ENCODE measurements around the gene DOCK9. TPM values are rescaled to one million over a fixed set of nuclear protein-coding genes. Genes with fewer than 3 reads are reported as not detected.

DOCK9 gene
- total RNA-seq, 1 donor from 2014 or later, result 21.0 TPM

GRCh38 chr13:98782654-98783053 lies 195.2 kb downstream of the DOCK9 start:
- TF ChIP-seq CTCF (IDR thresholded peaks at IDR 0.05; ENCODE audit: unreplicated experiment), result no peak
- H3K4me1 Mint-ChIP-seq, result no peaks in the 10 kb centered on the region

DNA sequence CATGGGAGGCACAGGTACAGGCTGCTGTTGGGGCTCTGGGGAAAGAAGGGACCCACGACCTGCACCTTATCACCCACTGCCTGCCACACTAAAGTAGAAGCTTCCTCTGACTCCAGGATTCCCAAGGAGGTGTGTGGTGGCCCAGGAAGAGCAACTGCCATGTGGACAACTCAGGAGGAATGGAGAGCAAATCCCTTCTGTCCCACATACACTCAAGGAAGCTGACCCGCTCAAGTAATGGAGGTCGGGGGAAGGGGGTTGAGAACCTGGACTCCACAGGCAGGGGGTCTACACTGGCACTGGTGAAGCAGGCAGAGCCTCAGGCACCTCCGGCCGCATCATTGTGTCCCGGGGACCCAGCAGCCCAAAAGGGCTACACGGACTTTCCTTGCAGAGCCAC lies 196.0 kb downstream of the DOCK9 start:
- H3K9me3 Mint-ChIP-seq, result peaks cover 4% of the 10 kb centered on the region
- no peaks in the 10 kb centered on the region for H3K36me3 Mint-ChIP-seq
- H3K4me3 Mint-ChIP-seq, result no peak overlapping the region
- peaks cover 7% of the 10 kb centered on the region for H3K27me3 Mint-ChIP-seq (ENCODE audit: low read depth)
- no peak for DNase-seq (ENCODE audit: low spot score in 2 of 2, unreplicated experiment in 2 of 2)
- no peaks in the 10 kb centered on the region for H3K4me1 Mint-ChIP-seq
- no peak overlapping the region for H3K27ac Mint-ChIP-seq
- TF ChIP-seq CTCF (IDR thresholded peaks at IDR 0.05; ENCODE audit: unreplicated experiment), result no peak

More at GRCh38 chr13:98782654-98783053, 195.2 kb downstream of the DOCK9 start:
- H3K4me3 Mint-ChIP-seq, result no peak overlapping the region
- no peak for DNase-seq (ENCODE audit: low spot score in 2 of 2, unreplicated experiment in 2 of 2)
- no peak overlapping the region for H3K27ac Mint-ChIP-seq
- H3K9me3 Mint-ChIP-seq, result peaks cover 4% of the 10 kb centered on the region
- H3K36me3 Mint-ChIP-seq, result no peaks in the 10 kb centered on the region
- H3K27me3 Mint-ChIP-seq (ENCODE audit: low read depth), result peaks cover 12% of the 10 kb centered on the region

- peaks cover 4% of the 10 kb centered on the region for H3K9me3 Mint-ChIP-seq
- H3K4me1 Mint-ChIP-seq, result no peaks in the 10 kb centered on the region
- no peak for DNase-seq (ENCODE audit: low spot score in 2 of 2, unreplicated experiment in 2 of 2)
- no peaks in the 10 kb centered on the region for H3K36me3 Mint-ChIP-seq
- no peak overlapping the region for H3K4me3 Mint-ChIP-seq
- no peak overlapping the region for H3K27ac Mint-ChIP-seq
- no peak for TF ChIP-seq CTCF (IDR thresholded peaks at IDR 0.05; ENCODE audit: unreplicated experiment)
- H3K27me3 Mint-ChIP-seq (ENCODE audit: low read depth), result peaks cover 2% of the 10 kb centered on the region
Observed at GRCh38 chr13:98781470-98781869, 196.4 kb downstream of the DOCK9 start.

DNA sequence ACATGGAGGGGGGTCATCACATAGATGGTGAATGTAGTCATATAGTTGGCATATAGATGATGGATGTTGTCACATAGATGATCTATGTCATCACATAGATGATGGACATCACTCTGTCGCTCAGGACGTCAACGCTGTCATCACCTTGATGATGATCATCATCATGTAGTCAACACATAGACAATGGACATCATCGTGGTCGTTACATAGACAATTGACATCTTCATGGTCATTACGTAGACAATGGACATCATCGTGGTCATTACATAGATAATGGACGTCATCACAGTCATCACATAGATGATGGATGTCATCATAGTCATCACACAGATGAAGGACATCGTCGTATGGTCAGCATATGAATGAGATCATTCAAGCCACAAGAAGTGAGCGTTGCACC lies 196.8 kb downstream of the DOCK9 start:
- TF ChIP-seq CTCF (IDR thresholded peaks at IDR 0.05; ENCODE audit: unreplicated experiment), result no peak
- DNase-seq (ENCODE audit: low spot score in 2 of 2, unreplicated experiment in 2 of 2), result no peak
- Mint-ChIP-seq H3K4me1 (no peaks in the 10 kb centered on the region), H3K36me3 (no peaks in the 10 kb centered on the region), H3K27ac (no peak overlapping the region), H3K9me3 (peaks cover 4% of the 10 kb centered on the region), H3K4me3 (no peak overlapping the region), H3K27me3 (ENCODE audit: low read depth) (peaks cover 2% of the 10 kb centered on the region)

DNA sequence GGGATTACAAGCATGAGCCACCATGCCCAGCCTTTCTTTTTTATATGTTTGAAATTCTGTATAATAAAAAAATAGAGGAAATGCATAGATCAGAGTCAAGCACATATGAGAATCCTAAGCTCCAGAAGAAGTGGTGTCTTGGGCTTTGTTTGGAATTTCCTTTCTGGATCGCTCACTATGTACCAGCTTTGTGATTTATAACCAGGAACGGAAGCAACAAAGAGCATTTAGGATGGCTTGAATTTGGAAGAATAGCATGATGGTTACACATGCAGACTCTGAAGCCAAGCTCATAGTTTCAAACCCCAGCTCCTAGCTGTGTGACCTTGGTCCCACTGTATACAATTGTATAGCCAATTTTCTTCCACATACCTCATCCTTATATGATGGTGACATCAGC lies 197.4 kb downstream of the DOCK9 start:
- Mint-ChIP-seq H3K4me1 (no peaks in the 10 kb centered on the region), H3K9me3 (peaks cover 4% of the 10 kb centered on the region), H3K36me3 (no peaks in the 10 kb centered on the region), H3K4me3 (no peak overlapping the region), H3K27me3 (ENCODE audit: low read depth) (peaks cover 2% of the 10 kb centered on the region), H3K27ac (no peak overlapping the region)
- no peak for TF ChIP-seq CTCF (IDR thresholded peaks at IDR 0.05; ENCODE audit: unreplicated experiment)
- no peak for DNase-seq (ENCODE audit: low spot score in 2 of 2, unreplicated experiment in 2 of 2)

GRCh38 chr13:98779695-98780094 lies 198.2 kb downstream of the DOCK9 start:
- Mint-ChIP-seq H3K9me3 (peaks cover 4% of the 10 kb centered on the region), H3K4me3 (no peak overlapping the region), H3K36me3 (no peaks in the 10 kb centered on the region), H3K27ac (no peak overlapping the region), H3K4me1 (no peaks in the 10 kb centered on the region), H3K27me3 (ENCODE audit: low read depth) (peaks cover 2% of the 10 kb centered on the region)
- DNase-seq (ENCODE audit: low spot score in 2 of 2, unreplicated experiment in 2 of 2), result no peak
- TF ChIP-seq CTCF (IDR thresholded peaks at IDR 0.05; ENCODE audit: unreplicated experiment), result no peak

Data from mesothelial cell of epicardium (in vitro differentiated cells).